ENCODE measurements around the gene CREBBP.

DNA sequence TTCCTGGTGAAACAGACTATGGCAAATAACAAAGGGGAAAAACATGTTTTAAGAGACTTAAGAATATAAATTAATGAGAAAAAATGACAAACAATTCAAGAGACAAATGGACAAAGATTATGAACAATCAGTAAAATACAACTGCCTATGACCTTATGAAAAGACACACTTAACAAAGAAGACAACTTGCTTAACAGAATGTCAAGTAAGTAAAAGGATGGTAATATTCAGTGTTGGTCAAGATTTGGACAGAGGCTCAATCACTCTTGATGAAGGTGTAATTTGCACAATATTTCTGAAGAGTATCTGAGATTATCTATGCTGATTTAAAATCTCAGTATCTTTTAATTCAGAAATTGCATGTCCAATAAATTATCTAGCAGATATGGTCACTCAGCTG, 34.4 kb downstream of the CREBBP start:
- TF ChIP-seq, protein P1, sequence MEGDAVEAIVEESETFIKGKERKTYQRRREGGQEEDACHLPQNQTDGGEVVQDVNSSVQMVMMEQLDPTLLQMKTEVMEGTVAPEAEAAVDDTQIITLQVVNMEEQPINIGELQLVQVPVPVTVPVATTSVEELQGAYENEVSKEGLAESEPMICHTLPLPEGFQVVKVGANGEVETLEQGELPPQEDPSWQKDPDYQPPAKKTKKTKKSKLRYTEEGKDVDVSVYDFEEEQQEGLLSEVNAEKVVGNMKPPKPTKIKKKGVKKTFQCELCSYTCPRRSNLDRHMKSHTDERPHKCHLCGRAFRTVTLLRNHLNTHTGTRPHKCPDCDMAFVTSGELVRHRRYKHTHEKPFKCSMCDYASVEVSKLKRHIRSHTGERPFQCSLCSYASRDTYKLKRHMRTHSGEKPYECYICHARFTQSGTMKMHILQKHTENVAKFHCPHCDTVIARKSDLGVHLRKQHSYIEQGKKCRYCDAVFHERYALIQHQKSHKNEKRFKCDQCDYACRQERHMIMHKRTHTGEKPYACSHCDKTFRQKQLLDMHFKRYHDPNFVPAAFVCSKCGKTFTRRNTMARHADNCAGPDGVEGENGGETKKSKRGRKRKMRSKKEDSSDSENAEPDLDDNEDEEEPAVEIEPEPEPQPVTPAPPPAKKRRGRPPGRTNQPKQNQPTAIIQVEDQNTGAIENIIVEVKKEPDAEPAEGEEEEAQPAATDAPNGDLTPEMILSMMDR (IDR thresholded peaks at IDR 0.05), result no peak
- no peak for TF ChIP-seq POLR2A (IDR thresholded peaks at IDR 0.05)
- no peak for TF ChIP-seq EP300 (IDR thresholded peaks at IDR 0.05)
